ENCODE data around the gene LTK. TPM values are rescaled to one million over a fixed set of nuclear protein-coding genes. Genes with fewer than 3 reads are reported as not detected.

Gene LTK
- total and polyA plus RNA-seq, 2 of the 4 experiments (the other 2 are of a cell fraction), result 0.18 to 0.62 TPM

GRCh38 chr15:41502795-41503668 is 10.6 kb downstream of the LTK start:
- H2AK5ac ChIP-seq (ENCODE audit: low read depth, low read length), result no peak overlapping the region
- no TSS peak for BruUV-seq (replicated peaks)
- 24% methylated on average over 24 of the region's 54 CpGs; no CpG with 5 or more reads in 1 of the 2 experiments for WGBS, 2 experiments (ENCODE audit: extremely low coverage in 2 of 2, insufficient read length in 1 of 2)
- H3K9ac ChIP-seq (ENCODE audit: low read depth, low read length), result no peak overlapping the region
- ATAC-seq (ENCODE audit: low read depth) (no peak), DNase-seq (no peak)
- no peak overlapping the region for H2AK9ac ChIP-seq (replicated peaks; ENCODE audit: low read depth, low read length, poor library complexity)
- TF ChIP-seq CEBPB (IDR thresholded peaks at IDR 0.05; ENCODE audit: low read depth, low read length) (no peak), CTCF (conservative IDR thresholded peaks at IDR 0.05; ENCODE audit: low read depth, low read length) (no peak), RCOR1 (IDR thresholded peaks at IDR 0.05; ENCODE audit: insufficient replicate concordance, low read length) (no peak), MAFK (IDR thresholded peaks at IDR 0.05; ENCODE audit: low read depth, low read length) (no peak), MXI1 (IDR thresholded peaks at IDR 0.05; ENCODE audit: borderline replicate concordance, low read depth, low read length) (no peak), POLR2A (IDR thresholded peaks at IDR 0.05; ENCODE audit: low read depth, low read length) (no peak), RAD21 (IDR thresholded peaks at IDR 0.05; ENCODE audit: low read length) (no peak), MAZ (IDR thresholded peaks at IDR 0.05; ENCODE audit: borderline replicate concordance, low read depth, low read length) (no peak), RFX5 (IDR thresholded peaks at IDR 0.05; ENCODE audit: low read depth, low read length) (no peak), NFE2L2 (IDR thresholded peaks at IDR 0.05; ENCODE audit: low read depth, low read length) (no peak)
- TF ChIP-seq, protein P1, sequence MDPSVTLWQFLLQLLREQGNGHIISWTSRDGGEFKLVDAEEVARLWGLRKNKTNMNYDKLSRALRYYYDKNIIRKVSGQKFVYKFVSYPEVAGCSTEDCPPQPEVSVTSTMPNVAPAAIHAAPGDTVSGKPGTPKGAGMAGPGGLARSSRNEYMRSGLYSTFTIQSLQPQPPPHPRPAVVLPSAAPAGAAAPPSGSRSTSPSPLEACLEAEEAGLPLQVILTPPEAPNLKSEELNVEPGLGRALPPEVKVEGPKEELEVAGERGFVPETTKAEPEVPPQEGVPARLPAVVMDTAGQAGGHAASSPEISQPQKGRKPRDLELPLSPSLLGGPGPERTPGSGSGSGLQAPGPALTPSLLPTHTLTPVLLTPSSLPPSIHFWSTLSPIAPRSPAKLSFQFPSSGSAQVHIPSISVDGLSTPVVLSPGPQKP (IDR thresholded peaks at IDR 0.05; ENCODE audit: borderline replicate concordance, low read depth, low read length), result no peak
- TF ChIP-seq, protein P2, sequence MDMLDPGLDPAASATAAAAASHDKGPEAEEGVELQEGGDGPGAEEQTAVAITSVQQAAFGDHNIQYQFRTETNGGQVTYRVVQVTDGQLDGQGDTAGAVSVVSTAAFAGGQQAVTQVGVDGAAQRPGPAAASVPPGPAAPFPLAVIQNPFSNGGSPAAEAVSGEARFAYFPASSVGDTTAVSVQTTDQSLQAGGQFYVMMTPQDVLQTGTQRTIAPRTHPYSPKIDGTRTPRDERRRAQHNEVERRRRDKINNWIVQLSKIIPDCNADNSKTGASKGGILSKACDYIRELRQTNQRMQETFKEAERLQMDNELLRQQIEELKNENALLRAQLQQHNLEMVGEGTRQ (IDR thresholded peaks at IDR 0.05; ENCODE audit: low read depth, low read length), result no peak
- no peak overlapping the region for H2BK20ac ChIP-seq (ENCODE audit: low read depth, low read length)
- no peaks in the 10 kb centered on the region for H3K9me3 ChIP-seq (ENCODE audit: control insufficient read depth, insufficient read depth, low read length)
- in situ Hi-C loops (cut with MboI; ENCODE audit: low sequenced_read_pairs) (no loop called here), intact Hi-C loops (cut with micrococcal nuclease) (no loop called here), dilution Hi-C loops (cut with HindIII; ENCODE audit: low sequenced_read_pairs, unreplicated experiment) (no loop called here)
- H4K5ac ChIP-seq (ENCODE audit: low read depth, low read length), result no peak overlapping the region
- peaks cover 4% of the 10 kb centered on the region; the same call in 1 of the 2 replicates for H4K20me1 ChIP-seq (ENCODE audit: insufficient read depth, low read length)
- POLR2A ChIA-PET (ENCODE audit: unreplicated experiment), result no interaction called here
- no peak overlapping the region for H3K4me2 ChIP-seq (ENCODE audit: low read depth, low read length)
- no peak overlapping the region for H3K23ac ChIP-seq (ENCODE audit: low read depth, low read length)
- no peak overlapping the region for H3K14ac ChIP-seq (replicated peaks; ENCODE audit: low read depth, low read length)
- H4K8ac ChIP-seq (ENCODE audit: low read depth in 2 of 2, low read length in 2 of 2), result no peak overlapping the region
- no peak overlapping the region for H3K4ac ChIP-seq (ENCODE audit: low read depth, low read length)
- no peak overlapping the region for H3K18ac ChIP-seq (ENCODE audit: low read depth, low read length)
- H3K36me3 ChIP-seq (ENCODE audit: control insufficient read depth, insufficient read depth, low read length), result no peaks in the 10 kb centered on the region
- peaks cover 2% of the 10 kb centered on the region; the same call in 1 of the 2 replicates for H3K4me1 ChIP-seq (ENCODE audit: control insufficient read depth, insufficient read depth, low read length)
- H2BK5ac ChIP-seq (ENCODE audit: low read depth, low read length, poor library complexity, severe bottlenecking), result no peak overlapping the region
- no peak overlapping the region for H3K56ac ChIP-seq (ENCODE audit: extremely low read depth, insufficient read depth, low read length)
- no peak overlapping the region for H2BK15ac ChIP-seq (ENCODE audit: low read depth, low read length)
- no peak overlapping the region for H2AFZ ChIP-seq (replicated peaks; ENCODE audit: low read length, poor library complexity)
- no peak overlapping the region for H2BK120ac ChIP-seq (ENCODE audit: low read depth, low read length)
- no peak overlapping the region for H3K4me3 ChIP-seq (ENCODE audit: insufficient read depth, low read depth, low read length)
- CTCF ChIA-PET, result no interaction called here
- H3K27ac ChIP-seq (ENCODE audit: insufficient read depth, low read length), result no peak overlapping the region
- H3K27me3 ChIP-seq (ENCODE audit: control insufficient read depth, insufficient read depth, low read length), result peaks cover 16% of the 10 kb centered on the region
- no peak overlapping the region for H4K91ac ChIP-seq (ENCODE audit: insufficient read depth, low read depth, low read length)
- H3K9me1 ChIP-seq (ENCODE audit: insufficient read depth, low read length), result peaks cover 5% of the 10 kb centered on the region; the same call in 1 of the 2 replicates
- H3K79me1 ChIP-seq (ENCODE audit: low read depth in 1 of 2, low read length in 2 of 2), result no peaks in the 10 kb centered on the region

All from IMR-90 (cell line).